ENCODE data around the gene OR2L2. TPM values are rescaled to one million over a fixed set of nuclear protein-coding genes. Genes with fewer than 3 reads are reported as not detected.

OR2L2 gene
- total and polyA plus RNA-seq, 10 of the 15 experiments (the other 5 are each of a cell fraction or from before 2014, with no cell fraction given), result 0.01 to 0.04 (median 0.03) TPM; not detected in 6

- H3K4me1 ChIP-seq (ENCODE audit: control insufficient read depth, insufficient read depth, low read length), result no peaks in the 10 kb centered on the region
- BruUV-seq (replicated peaks), result no TSS peak
- RAD21 ChIA-PET (ENCODE audit: unreplicated experiment), result no interaction called here
- no peak overlapping the region for H2AFZ ChIP-seq (ENCODE audit: control insufficient read depth, low read depth, low read length)
- H3K4me2 ChIP-seq (ENCODE audit: control insufficient read depth, insufficient read depth), result no peak overlapping the region
- TF ChIP-seq STAT1 (conservative IDR thresholded peaks at IDR 0.05) (no peak), ELK1 (IDR thresholded peaks at IDR 0.05; ENCODE audit: low read depth, low read length) (no peak), FOXM1 (IDR thresholded peaks at IDR 0.05; ENCODE audit: low read depth, low read length) (no peak), TCF12 (IDR thresholded peaks at IDR 0.05; ENCODE audit: low read depth, low read length) (no peak), MXI1 (IDR thresholded peaks at IDR 0.05; ENCODE audit: low read depth, low read length) (no peak), RELA (IDR thresholded peaks at IDR 0.05; ENCODE audit: borderline replicate concordance, partially characterized antibody) (no peak), ZNF622 (IDR thresholded peaks at IDR 0.05) (no peak), BRCA1 (IDR thresholded peaks at IDR 0.05; ENCODE audit: low read depth, low read length) (no peak), ZBTB11 (CRISPR knock-in tag; IDR thresholded peaks at IDR 0.05) (no peak), SREBF1 (IDR thresholded peaks at IDR 0.05; ENCODE audit: low read length) (no peak)
- no peaks in the 10 kb centered on the region for H3K36me3 ChIP-seq (ENCODE audit: control insufficient read depth in 2 of 2, insufficient read depth in 2 of 2, low read length in 1 of 2)
- no peak overlapping the region for H3K9ac ChIP-seq (ENCODE audit: control insufficient read depth, insufficient read depth, low read length)
- DNase-seq (ENCODE audit: low read depth, low spot score), result no peak
- no peak overlapping the region for H3K4me3 ChIP-seq
- POLR2A ChIA-PET, result no interaction called here
- WGBS (ENCODE audit: insufficient coverage, insufficient replicate concordance, low lambda C conversion rate, missing lambda C conversion rate), result 0% methylated on average over 2 of the region's 2 CpGs
- intact Hi-C loops (cut with micrococcal nuclease; ENCODE audit: unreplicated experiment) (no loop called here), in situ Hi-C loops (cut with MboI) (no loop called here)
- CTCF ChIA-PET, result no interaction called here
- H3K27me3 ChIP-seq (replicated peaks in 1 of 2; ENCODE audit: control insufficient read depth in 2 of 2, insufficient read depth in 2 of 2, low read length in 1 of 2), result no peaks in the 10 kb centered on the region
- no peak for FAIRE-seq
- ATAC-seq, result no peak
- SMC1A ChIA-PET (ENCODE audit: uncharacterized antibody, unreplicated experiment), result no interaction called here
- no peaks in the 10 kb centered on the region for H4K20me1 ChIP-seq (ENCODE audit: control insufficient read depth, insufficient read depth)
- H3K27ac ChIP-seq (ENCODE audit: control insufficient read depth, insufficient read depth), result no peak overlapping the region
- no peaks in the 10 kb centered on the region for H3K79me2 ChIP-seq (ENCODE audit: control insufficient read depth, insufficient read depth, low read length)
- H3K9me3 ChIP-seq (replicated peaks; ENCODE audit: control insufficient read depth, insufficient read depth, low read length), result no peaks in the 10 kb centered on the region
Observed at GRCh38 chr1:247998811-247999210, 31.1 kb upstream of the OR2L2 start.

All from GM12878 (cell line).